GM10847 (cell line): ENCODE results near the gene MAP2.

Experiments
- POLR2A ChIP-seq: IDR thresholded peaks from 2 replicates; pipeline ENCODE4 v1.6.1; 2011; ENCODE audit not compliant: insufficient read length; ENCODE audit errors: extremely low read depth

MAP2 gene

GRCh38 chr2:209495855-209496585, 72.2 kb downstream of the MAP2 start:
- no peak for TF ChIP-seq POLR2A

DNA sequence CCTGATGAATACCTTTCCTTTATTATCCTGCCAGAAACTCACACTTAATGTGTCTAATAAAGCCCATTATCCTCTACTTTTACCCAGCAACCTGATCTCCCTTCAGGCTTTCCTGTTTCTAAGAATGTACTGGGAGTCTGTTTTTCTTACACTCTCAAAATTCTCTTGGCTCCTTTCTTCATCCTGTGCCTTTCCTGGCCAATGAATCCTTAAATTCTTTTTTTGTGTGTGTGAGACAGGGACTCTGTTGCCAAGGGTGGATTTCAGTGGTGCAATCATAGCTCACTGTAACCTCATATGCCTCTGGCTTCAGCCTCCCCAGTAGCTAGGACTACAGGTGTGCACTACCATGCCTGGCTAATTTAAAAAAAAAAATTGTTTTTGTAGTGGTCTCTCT, 72.7 kb downstream of the MAP2 start:
- no peak for TF ChIP-seq POLR2A

- TF ChIP-seq POLR2A = no peak
Measured at GRCh38 chr2:209498614-209499013, 74.8 kb downstream of the MAP2 start.

- TF ChIP-seq POLR2A = no peak
Measured at GRCh38 chr2:209499069-209499468, 75.2 kb downstream of the MAP2 start.

DNA sequence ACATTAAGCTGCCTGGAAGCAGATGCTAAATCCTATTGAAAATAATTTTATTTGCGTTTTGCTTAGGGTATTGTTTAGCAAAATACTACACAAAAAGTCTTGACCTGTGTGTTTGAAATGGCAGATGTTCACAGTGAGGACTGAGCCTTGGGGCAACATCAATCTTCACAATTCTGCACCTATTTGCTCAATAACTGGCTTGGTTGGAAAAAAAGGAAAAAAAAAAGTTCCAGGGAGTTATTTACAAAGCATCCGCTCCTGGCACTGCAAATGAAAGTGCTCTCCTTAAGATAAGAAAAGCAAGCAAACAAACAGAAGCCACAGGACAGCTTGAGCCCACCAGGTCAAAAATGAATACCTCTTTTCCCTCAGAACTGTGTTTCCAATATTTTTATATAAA, 77.7 kb downstream of the MAP2 start:
- no peak for TF ChIP-seq POLR2A

GRCh38 chr2:209505410-209505809, 81.6 kb downstream of the MAP2 start:
- TF ChIP-seq POLR2A = no peak

- no peak for TF ChIP-seq POLR2A
Measured at GRCh38 chr2:209508255-209508654, 84.4 kb downstream of the MAP2 start.

DNA sequence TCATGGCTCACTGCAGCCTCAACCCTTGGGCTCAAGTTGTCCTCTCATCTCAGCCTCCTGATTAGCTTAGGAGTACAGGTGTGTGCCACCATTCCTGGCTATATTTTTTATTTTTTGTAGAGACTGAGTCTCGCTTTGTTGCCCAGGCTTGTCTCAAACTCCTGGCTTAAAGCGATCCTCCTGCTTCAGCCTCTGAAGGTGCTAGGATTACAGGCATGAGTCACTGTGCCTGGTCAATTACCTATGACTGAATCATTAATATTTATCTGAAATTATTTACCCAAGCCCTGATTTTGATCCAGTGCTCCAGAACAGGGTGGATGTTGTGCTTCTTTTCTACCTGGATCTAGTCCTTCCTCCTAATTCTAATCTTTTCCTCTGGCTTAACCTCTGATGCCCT, 87.8 kb downstream of the MAP2 start:
- TF ChIP-seq POLR2A = no peak

DNA sequence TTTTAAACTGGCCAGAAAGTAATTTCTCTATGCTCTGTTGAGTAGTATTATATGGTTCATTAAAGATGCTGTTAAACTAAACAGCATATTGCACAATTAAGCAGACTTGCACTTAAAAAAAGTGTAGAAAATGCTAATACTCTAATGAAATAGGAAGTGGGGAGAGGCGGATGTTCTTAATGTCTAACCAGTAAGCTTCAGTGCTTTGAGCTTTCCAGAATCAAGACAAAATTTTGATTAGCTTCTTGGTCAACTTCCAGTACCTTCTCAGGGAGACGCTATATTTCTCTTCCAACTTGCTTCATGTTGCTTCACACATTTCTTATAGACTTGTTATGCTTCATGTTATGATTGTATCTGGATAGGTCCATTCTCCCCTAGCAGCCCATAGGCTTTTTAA, 89.1 kb downstream of the MAP2 start:
- no peak for TF ChIP-seq POLR2A

GRCh38 chr2:209517436-209517835, 93.6 kb downstream of the MAP2 start:
- TF ChIP-seq POLR2A = no peak

- no peak for TF ChIP-seq POLR2A
Measured at GRCh38 chr2:209519271-209519670, 95.4 kb downstream of the MAP2 start.

DNA sequence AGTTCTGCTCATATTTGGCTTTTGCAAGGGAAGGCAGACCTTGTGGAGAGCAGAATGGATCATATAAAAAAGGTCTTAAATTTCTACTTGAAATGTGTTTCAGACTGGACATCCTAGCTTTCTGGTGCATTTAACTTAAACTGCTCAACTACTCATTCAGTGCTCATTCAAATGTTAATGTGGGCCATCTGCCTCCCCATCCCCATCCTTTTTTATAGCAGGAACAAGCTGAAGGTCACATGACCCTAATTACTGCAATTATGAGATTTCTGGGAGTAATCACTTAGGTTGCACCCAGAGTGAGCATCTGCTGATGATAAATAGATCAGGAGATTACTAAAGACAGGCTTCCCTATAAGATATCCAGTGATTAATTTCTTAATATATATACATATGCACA, 96.1 kb downstream of the MAP2 start:
- no peak for TF ChIP-seq POLR2A

DNA sequence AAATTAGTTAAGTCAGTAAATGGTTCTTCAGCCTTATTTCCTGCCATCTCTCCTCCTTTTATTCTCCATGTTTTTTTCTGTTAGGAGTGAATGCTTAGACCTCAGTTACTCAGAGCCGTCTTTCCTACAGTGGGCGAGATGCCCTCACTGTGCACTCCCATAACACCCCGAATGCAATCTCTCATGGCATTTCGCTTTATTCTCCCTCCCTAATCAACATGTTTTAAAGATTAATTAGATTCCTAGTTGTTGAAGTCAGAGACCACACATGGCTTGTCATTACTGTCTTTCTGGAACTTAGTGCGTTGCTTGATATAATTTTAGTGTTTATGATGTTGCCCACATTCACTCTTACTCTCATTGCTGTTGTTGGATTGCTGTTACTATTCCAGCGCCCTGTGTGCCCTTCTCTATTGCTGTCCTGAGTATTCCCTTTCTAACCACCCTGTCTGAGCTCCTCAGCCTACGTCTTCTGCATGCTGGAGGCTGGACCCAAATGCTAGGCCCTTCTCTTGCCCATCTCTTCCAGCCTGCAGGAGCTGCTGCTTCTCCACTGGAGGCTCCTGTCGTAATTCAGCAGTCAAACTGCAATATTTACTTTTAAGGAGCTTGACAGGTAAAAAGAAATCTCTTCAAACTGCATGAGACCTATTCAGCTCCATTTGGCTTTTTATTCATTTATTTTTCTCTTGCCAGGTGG, 99.3 kb downstream of the MAP2 start:
- TF ChIP-seq POLR2A = no peak

DNA sequence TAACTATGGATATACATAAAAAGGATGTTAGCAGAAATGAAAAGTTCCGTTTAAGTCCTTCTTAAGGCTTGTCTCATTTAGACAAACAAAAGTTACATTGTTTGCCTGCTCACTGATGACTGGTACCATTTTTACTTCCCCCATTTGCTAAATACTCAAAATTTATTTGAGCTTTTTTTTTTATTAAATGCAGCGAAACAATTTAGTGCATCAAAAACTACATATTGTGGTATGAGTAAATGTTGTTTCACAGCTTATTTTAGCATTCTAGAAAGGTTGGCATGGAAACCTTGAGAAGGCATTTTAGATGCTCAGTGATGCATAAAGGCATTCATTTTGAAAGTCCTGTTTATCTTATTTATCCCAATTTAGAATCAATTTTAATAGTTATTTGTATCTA, 100.0 kb downstream of the MAP2 start:
- TF ChIP-seq POLR2A = no peak

GRCh38 chr2:209525331-209525730, 101.5 kb downstream of the MAP2 start:
- no peak for TF ChIP-seq POLR2A

GRCh38 chr2:209525834-209526281, 102.0 kb downstream of the MAP2 start:
- TF ChIP-seq POLR2A = no peak

DNA sequence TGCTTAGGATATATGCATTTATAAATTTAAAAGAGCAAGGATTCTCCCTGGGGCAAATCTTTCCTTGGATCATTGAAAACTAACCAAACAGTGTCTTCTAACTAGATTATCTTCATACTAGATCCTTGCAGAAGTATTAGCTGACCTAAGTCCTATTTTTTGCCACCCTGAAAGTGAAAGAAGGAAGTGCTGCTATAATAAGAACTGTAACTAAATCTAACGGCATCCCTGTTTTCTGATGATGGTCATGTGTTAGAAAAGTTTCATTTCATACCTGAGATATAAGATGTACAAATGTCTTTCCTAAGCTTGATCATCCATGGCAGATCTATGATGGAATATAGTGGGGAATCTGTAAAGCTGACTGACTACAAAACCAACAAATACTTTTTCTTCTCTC, 102.7 kb downstream of the MAP2 start:
- no peak for TF ChIP-seq POLR2A
